Liver (tissue), 9 donors: ENCODE measurements around the gene WNT2. TPM values are rescaled to one million over a fixed set of nuclear protein-coding genes. Genes with fewer than 3 reads are reported as not detected.

Experiments
- DNase-seq: peaks from one replicate; pipeline ENCODE4 v3.0.0-alpha.2; 2017; ENCODE audit warnings: low spot score
- H3K27ac ChIP-seq, 2 donors: one replicate each; pipeline ENCODE4 v1.7.0; 2013; ENCODE audit warnings: inconsistent platforms in 2 of 2, low read length in 2 of 2, control low read depth in 1 of 2, low read depth in 1 of 2, mild to moderate bottlenecking in 1 of 2
- H3K27me3 ChIP-seq, 4 donors: one replicate each; pipeline versions ENCODE4 v1.6.1 to v1.7.0; 2013; ENCODE audit warnings: low read length in 3 of 4, inconsistent platforms in 1 of 4, mild to moderate bottlenecking in 1 of 4, moderate library complexity in 1 of 4; ENCODE audit not compliant: control insufficient read depth in 4 of 4, insufficient read depth in 4 of 4
- H3K36me3 ChIP-seq, 4 donors: one replicate each; pipeline versions ENCODE4 v1.6.1 to v1.7.0; 2013; ENCODE audit warnings: low read length in 3 of 4, mild to moderate bottlenecking in 3 of 4, low read depth in 1 of 4, moderate library complexity in 1 of 4; ENCODE audit not compliant: control insufficient read depth in 4 of 4, insufficient read depth in 3 of 4
- H3K4me1 ChIP-seq, 4 donors: one replicate each; pipeline versions ENCODE4 v1.6.1 to v1.7.0; 2013; ENCODE audit warnings: low read length in 3 of 4, mild to moderate bottlenecking in 3 of 4, moderate library complexity in 1 of 4; ENCODE audit not compliant: control insufficient read depth in 4 of 4, insufficient read depth in 4 of 4
- H3K4me3 ChIP-seq, 3 donors: one replicate each; pipeline versions ENCODE4 v1.6.1 to v1.7.0; 2013; ENCODE audit warnings: low read length in 3 of 3, control low read depth in 1 of 3, low read depth in 1 of 3, mild to moderate bottlenecking in 1 of 3
- H3K9ac ChIP-seq, 2 donors: one replicate each; pipeline ENCODE4 v1.7.0; 2013; ENCODE audit warnings: low read length in 2 of 2, mild to moderate bottlenecking in 2 of 2, moderate library complexity in 2 of 2, control low read depth in 1 of 2, low read depth in 1 of 2
- H3K9me3 ChIP-seq, 4 donors: one replicate each; pipeline versions ENCODE4 v1.6.1 to v1.7.0; 2013; ENCODE audit warnings: low read length in 3 of 4; ENCODE audit not compliant: control insufficient read depth in 4 of 4
- ATF3 ChIP-seq: IDR thresholded peaks from 2 replicates; pipeline ENCODE4 v1.6.1; 2016; ENCODE audit warnings: antibody characterized with exemption
- CTCF ChIP-seq: fragments of 150-350 bp; IDR thresholded peaks from 2 replicates; pipeline ENCODE4 v1.5.1; 2017; ENCODE audit warnings: improper control_type of control experiment, low read depth, low read length; ENCODE audit not compliant: missing input control
- FOXA1 ChIP-seq: IDR thresholded peaks from 2 replicates; pipeline ENCODE4 v1.6.1; 2016; ENCODE audit warnings: antibody characterized with exemption
- FOXA2 ChIP-seq: IDR thresholded peaks from 2 replicates; pipeline ENCODE4 v1.6.1; 2016; ENCODE audit warnings: antibody characterized with exemption
- GABPA ChIP-seq, 2 donors: IDR thresholded peaks in 1 of 2; conservative IDR thresholded peaks in 1 of 2; 2 replicates each; pipeline ENCODE4 v1.6.1; 2016; ENCODE audit warnings: antibody characterized with exemption in 2 of 2, mild to moderate bottlenecking in 1 of 2, moderate library complexity in 1 of 2
- HNF4A ChIP-seq, 2 donors: conservative IDR thresholded peaks; 2 replicates each; pipeline ENCODE4 v1.6.1; 2016; ENCODE audit warnings: antibody characterized with exemption in 2 of 2, mild to moderate bottlenecking in 2 of 2
- JUND ChIP-seq, 2 donors: IDR thresholded peaks; 2 replicates each; pipeline ENCODE4 v1.6.1; 2016; ENCODE audit warnings: antibody characterized with exemption in 2 of 2
- MAX ChIP-seq: IDR thresholded peaks from 2 replicates; pipeline ENCODE4 v1.6.1; 2016; ENCODE audit warnings: antibody characterized with exemption
- NR2F2 ChIP-seq: IDR thresholded peaks from 2 replicates; pipeline ENCODE4 v1.6.1; 2016; ENCODE audit warnings: antibody characterized with exemption
- RAD21 ChIP-seq, 2 donors: IDR thresholded peaks; 2 replicates each; pipeline ENCODE4 v1.6.1; 2016; ENCODE audit warnings: antibody characterized with exemption in 2 of 2, mild to moderate bottlenecking in 2 of 2
- REST ChIP-seq: IDR thresholded peaks from 2 replicates; pipeline ENCODE4 v1.6.1; 2016; ENCODE audit warnings: antibody characterized with exemption, mild to moderate bottlenecking
- RXRA ChIP-seq, 2 donors: IDR thresholded peaks; 2 replicates each; pipeline ENCODE4 v1.6.1; 2017 to 2018; ENCODE audit warnings: antibody characterized with exemption in 2 of 2, mild to moderate bottlenecking in 1 of 2
- SP1 ChIP-seq: IDR thresholded peaks from 2 replicates; pipeline ENCODE4 v1.6.1; 2018; ENCODE audit warnings: antibody characterized with exemption, mild to moderate bottlenecking
- TAF1 ChIP-seq: conservative IDR thresholded peaks from 2 replicates; pipeline ENCODE4 v1.6.1; 2016; ENCODE audit warnings: antibody characterized with exemption, mild to moderate bottlenecking
- YY1 ChIP-seq: IDR thresholded peaks from 2 replicates; pipeline ENCODE4 v1.6.1; 2016; ENCODE audit warnings: antibody characterized with exemption, mild to moderate bottlenecking
- WGBS: extraction: QIAGEN DNeasy Blood & Tissue Kit; methylation state at CpG from one replicate; pipeline ENCODE4 v1.1.7; 2013; 5-methylcytosine and 5-hydroxymethylcytosine counted together
- polyA plus RNA-seq, 2 donors: library from polyadenylated mRNA; stranded (reverse) in 1 of 2; unstranded in 1 of 2; fragments of 200-250 nt in 1 of 2; fragments of >200 nt in 1 of 2; fragmentation: Nextera tagmentation in 1 of 2; extraction: Ambion mirVana in 1 of 2; gene quantifications; one replicate each; pipeline versions ENCODE4 v1.2.1 to v1.2.3, GENCODE V29; 2013 to 2015
- total RNA-seq, 2 donors: library from RNA; depleted of rRNA; stranded (reverse); fragments of >200 nt; gene quantifications; one replicate each; pipeline ENCODE4 v1.2.3, GENCODE V29; 2014
- donor health status: healthy.
- donor health status: healthy.
- donor health status: healthy.
- donor health status: healthy.
- donor health status: healthy.

WNT2 gene
- total and polyA plus RNA-seq, 4 donors, result 1.1 to 2.0 (median 1.6) TPM

GRCh38 chr7:117297606-117298005, 25.3 kb downstream of the WNT2 start:
- no peak for DNase-seq
- no peak overlapping the region for H3K9ac ChIP-seq
- H3K36me3 ChIP-seq, result no peaks in the 10 kb centered on the region
- no peaks in the 10 kb centered on the region for H3K4me1 ChIP-seq
- H3K9me3 ChIP-seq, result no peaks in the 10 kb centered on the region
- 83% methylated on average over 12 of the region's 12 CpGs for WGBS
- no peak overlapping the region for H3K27ac ChIP-seq
- TF ChIP-seq YY1 (no peak), FOXA1 (no peak), REST (no peak), ATF3 (no peak), FOXA2 (no peak), RXRA (IDR thresholded peaks at IDR 0.05) (no peak), CTCF (no peak), MAX (no peak), NR2F2 (no peak), JUND (IDR thresholded peaks at IDR 0.05) (no peak), HNF4A (conservative IDR thresholded peaks at IDR 0.05) (no peak), RAD21 (IDR thresholded peaks at IDR 0.05) (no peak), GABPA (IDR thresholded peaks at IDR 0.05 in 1 of 2, conservative IDR thresholded peaks at IDR 0.05 in 1 of 2) (no peak)
- no peak overlapping the region for H3K4me3 ChIP-seq
- H3K27me3 ChIP-seq, result no peaks in the 10 kb centered on the region

GRCh38 chr7:117296066-117296465, 26.8 kb downstream of the WNT2 start:
- TF ChIP-seq HNF4A (conservative IDR thresholded peaks at IDR 0.05) (no peak), TAF1 (no peak), GABPA (IDR thresholded peaks at IDR 0.05 in 1 of 2, conservative IDR thresholded peaks at IDR 0.05 in 1 of 2) (no peak), NR2F2 (no peak), CTCF (no peak), SP1 (no peak), YY1 (no peak)
- DNase-seq, result no peak
- no peak overlapping the region for H3K27ac ChIP-seq
- H3K9me3 ChIP-seq, result no peaks in the 10 kb centered on the region
- 65% methylated on average over 3 of the region's 3 CpGs for WGBS
- H3K4me1 ChIP-seq, result no peaks in the 10 kb centered on the region
- H3K4me3 ChIP-seq, result no peak overlapping the region
- H3K9ac ChIP-seq, result no peak overlapping the region
- H3K27me3 ChIP-seq, result peaks cover 0 to under 1% (median 0%) of the 10 kb centered on the region in 4 donors
- no peaks in the 10 kb centered on the region for H3K36me3 ChIP-seq
